Activated CD4-positive, alpha-beta T cell treated with anti-CD3 and anti-CD28 coated beads for 24 hours (primary cell): ENCODE results near the gene ZNF407.

Experiments used
- DNase-seq, 2 donors: peaks; one replicate each; pipeline ENCODE4 v3.0.0-alpha.2; 2020; ENCODE audit warnings: low read depth in 2 of 2

The ZNF407 gene

GRCh38 chr18:74728586-74728985 is 130.9 kb downstream of the ZNF407 start:
- DNase-seq, result no peak

- DNase-seq, result no peak
These were observed 133.4 kb downstream of the ZNF407 start for GRCh38 chr18:74731097-74731496.

- no peak for DNase-seq
These were observed 134.7 kb downstream of the ZNF407 start for GRCh38 chr18:74732380-74732779.

DNA sequence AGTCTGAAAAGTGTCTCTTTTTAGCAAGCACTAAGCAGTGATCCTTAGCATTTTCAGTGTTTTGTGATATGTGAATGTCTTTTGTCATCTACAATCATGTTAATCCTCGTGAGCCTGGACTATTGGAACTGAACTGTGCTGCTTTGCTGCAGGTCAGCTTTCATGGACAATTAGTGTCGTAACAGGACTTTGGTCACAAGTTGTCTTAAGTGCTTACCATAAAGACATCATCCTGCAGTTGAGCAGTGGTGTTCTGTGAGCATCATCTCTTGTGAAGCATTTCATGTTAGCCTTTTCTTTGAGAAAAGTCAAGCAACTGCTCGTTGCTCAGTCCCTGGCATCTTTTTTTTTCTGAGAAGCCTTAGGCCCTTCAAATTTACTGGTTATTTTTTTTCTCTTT is 135.9 kb downstream of the ZNF407 start:
- no peak for DNase-seq

- DNase-seq, result no peak
These were observed 136.4 kb downstream of the ZNF407 start for GRCh38 chr18:74734013-74734444.

GRCh38 chr18:74739926-74740325 is 142.3 kb downstream of the ZNF407 start:
- DNase-seq, result no peak

DNA sequence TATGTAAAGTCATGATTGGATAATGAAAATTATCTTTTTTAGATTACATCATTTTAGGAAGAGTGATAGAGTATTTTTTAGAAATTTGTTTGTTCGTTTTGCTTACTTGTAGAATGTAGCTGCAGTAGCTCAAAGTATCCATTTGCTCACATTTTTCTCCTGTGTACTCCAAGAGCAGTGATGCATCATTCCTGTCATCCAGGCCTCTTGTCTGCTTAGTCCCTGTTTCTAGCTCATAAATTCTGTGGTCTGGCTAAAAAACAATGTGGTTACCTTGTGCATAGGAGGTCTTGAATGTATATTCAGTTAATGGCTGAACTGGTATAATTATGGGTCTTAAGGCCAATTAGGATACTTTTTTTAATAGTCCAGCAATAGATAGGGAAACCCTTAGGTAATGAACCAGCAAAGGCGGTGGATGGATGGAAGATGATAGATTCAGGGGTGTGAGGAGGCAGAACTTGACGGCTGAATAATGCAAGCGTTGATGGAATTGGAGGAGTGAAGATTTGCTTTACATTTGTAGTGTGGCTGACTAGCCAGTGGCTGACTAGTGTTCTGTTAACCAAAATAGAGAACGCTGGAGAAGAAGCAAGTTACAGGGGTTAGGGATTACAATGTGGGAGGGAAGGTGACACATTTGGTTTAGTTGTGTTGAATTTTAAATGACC is 145.0 kb downstream of the ZNF407 start:
- DNase-seq, result no peak

DNA sequence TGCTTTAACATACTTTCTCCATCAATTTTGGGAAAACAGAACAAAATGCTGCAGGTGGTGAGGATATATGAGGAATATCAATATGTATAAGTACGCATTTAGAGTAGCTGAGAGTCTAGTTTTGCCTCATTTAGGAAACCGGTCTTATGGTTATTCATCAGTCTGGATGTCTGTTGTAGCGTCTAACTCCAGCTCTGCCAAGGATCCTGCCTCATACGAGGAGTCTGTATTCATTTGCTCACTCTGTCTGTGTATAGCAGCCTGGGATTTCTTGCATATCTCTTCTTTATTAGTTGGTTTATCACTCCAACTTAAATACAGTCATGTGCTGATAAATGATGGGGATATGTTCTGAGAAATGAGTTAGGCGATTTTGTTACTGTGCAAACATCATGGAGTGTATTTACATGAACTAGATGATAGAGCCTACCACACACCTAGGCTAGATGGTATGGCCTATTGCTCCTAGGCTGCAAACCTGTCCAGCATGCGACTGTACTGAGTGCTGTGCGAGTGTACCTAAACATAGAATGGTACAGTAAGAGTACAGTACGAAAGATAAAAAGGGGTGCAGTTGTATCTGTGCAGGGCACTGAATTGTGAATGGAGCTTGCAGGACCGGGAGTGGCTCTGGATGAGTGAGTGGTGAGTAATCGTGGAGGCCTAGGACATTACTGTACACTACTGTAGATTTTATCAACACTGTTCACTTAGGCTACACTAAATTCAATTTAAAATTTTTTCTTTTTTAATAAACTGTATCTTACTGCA is 148.1 kb downstream of the ZNF407 start:
- DNase-seq, result no peak

DNA sequence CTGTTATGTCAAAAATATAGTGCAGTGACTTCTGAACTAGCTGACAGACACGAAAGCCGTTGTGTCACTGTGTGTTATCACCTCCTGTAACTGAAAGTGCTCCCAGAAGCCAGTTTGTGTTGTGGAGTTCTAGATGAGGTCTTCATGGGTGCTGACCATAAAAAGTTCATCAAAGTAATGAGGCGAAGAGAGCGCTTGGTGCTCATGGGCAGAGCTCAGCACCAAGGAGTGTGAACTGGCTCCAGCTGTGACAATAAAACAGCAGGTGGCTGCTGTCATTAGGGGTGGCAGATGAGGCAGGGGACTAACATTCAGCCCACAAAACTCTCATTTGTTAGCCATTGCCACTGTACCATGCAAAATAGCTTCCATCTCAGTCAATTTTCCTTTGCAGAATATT is 151.1 kb downstream of the ZNF407 start:
- DNase-seq, result no peak

DNA sequence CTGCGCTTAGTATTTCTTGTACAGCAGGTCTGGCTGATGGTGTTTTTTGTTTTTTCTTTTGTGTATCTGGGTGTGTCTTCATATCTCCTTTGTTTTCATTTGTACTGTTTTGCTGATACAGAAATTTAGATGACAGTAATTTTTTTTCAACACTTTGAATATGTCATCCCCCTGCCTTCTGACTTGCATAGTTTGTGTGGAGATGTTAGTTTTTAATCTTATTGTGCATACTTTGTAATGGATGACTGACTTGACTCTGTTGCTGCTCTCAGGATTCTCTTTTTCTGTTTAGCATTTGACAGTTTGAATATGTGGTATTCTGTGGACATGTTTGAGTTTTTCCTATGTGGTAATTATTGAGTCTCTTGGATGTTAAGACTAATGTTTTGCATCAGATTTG is 161.3 kb downstream of the ZNF407 start:
- DNase-seq, result no peak

- no peak for DNase-seq
These were observed 162.4 kb downstream of the ZNF407 start for GRCh38 chr18:74760026-74760425.

- DNase-seq, result no peak
These were observed 162.8 kb downstream of the ZNF407 start for GRCh38 chr18:74760436-74760835.

- no peak for DNase-seq
These were observed 168.6 kb downstream of the ZNF407 start for GRCh38 chr18:74766251-74766650.

GRCh38 chr18:74768096-74768495 is 170.4 kb downstream of the ZNF407 start:
- no peak for DNase-seq

DNA sequence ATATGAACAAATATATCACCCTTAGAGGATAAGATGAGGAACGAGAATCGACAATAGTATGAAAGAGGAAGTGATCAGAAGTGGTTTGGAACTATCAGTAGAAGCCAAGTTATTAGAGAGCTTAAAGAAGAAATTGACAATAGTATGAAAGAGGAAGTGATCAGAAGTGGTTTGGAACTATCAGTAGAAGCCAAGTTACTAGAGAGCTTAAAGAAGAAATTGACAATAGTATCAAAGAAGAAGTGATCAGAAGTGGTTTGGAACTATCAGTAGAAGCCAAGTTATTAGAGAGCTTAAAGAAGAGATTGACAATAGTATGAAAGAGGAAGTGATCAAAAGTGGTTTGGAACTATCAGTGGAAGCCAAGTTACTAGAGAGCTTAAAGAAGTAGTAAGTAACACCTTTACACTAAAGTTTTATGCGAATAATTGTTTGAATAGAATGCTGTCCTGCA is 175.5 kb downstream of the ZNF407 start:
- no peak for DNase-seq

GRCh38 chr18:74774486-74774885 is 176.8 kb downstream of the ZNF407 start:
- DNase-seq, result no peak

DNA sequence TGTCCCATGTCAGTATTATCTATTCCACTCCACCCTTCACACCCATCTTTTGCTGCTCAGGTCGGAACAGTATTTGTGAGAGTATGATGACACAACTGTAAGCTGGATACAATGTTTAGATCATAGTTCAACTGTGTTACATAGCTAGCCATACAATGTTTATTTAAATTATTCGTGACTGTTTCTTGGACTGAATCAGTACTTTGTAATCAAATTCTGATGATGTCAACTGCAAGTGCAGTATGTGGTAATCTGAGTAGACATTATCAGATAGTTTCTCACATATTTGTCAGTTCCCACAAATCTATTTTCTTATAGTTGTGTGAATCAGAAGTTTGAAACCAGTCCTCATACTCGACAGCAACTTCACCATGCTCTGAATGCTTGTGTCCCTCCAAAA is 177.6 kb downstream of the ZNF407 start:
- no peak for DNase-seq

- DNase-seq, result no peak
These were observed 180.6 kb downstream of the ZNF407 start for GRCh38 chr18:74778191-74778847.

GRCh38 chr18:74784752-74785151 is 187.1 kb downstream of the ZNF407 start:
- DNase-seq, result no peak

- DNase-seq, result no peak
These were observed 188.0 kb downstream of the ZNF407 start for GRCh38 chr18:74785632-74786031.

DNA sequence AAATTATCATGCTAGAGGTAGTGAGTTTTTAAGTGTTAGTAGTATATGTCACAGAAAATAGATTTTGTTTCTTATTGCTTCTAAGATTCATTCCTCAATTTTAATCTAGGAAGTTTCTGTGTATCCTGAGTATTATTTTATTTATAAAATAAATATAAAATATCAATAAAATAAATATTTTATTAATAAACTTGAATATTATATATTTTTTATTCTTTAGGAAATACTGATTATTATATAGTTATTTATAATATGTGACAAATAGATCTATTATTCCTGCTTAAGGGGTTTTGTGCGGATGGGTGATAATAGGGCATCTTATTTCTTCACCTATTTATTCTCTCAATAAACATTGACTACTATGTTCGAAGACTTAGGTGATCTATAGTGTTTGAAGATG is 191.0 kb downstream of the ZNF407 start:
- no peak for DNase-seq

GRCh38 chr18:74789078-74789477 is 191.4 kb downstream of the ZNF407 start:
- no peak for DNase-seq

DNA sequence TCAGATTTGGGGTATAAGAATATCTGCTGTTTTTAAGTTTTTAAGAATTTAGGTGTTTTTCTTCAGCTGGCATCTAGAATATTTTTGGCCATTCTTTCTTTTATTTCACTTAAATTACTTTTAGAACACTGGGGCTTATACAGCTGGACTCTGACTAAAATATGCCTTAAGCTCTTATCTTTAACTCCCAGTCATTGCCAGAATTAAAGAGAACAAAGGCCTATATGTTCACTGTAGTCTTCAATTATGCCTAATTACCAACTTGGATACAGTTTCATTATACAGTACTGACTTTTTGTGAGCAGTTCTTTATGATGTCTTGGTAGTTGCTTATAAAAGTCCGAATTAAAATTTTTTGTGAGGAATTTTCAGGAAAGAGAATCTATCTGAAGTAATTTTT is 192.8 kb downstream of the ZNF407 start:
- DNase-seq, result no peak
